NCI-H748 treated with DMSO at 0.1 percent for 48 hours (cell line): ENCODE data around the gene SHC2.
"Not testable (repeated sequence)": the region's sequence is repeated elsewhere in the genome, so short reads cannot be mapped to it uniquely, and the experiment has no call there.

Source experiments
- DNase-seq: peaks from one replicate; lab custom pipeline; 2025; lab: John Stamatoyannopoulos, UW

The SHC2 gene

GRCh38 chr19:469833-470232 is 9.0 kb upstream of the SHC2 start:
- no peak for DNase-seq

- no peak for DNase-seq
Measured at GRCh38 chr19:468587-469256, 7.9 kb upstream of the SHC2 start.

- DNase-seq: no peak
Measured at GRCh38 chr19:467554-467953, 6.7 kb upstream of the SHC2 start.

GRCh38 chr19:465056-465816 is 4.4 kb upstream of the SHC2 start:
- DNase-seq: no peak

- DNase-seq: no peak
Measured at GRCh38 chr19:464208-464545, 3.3 kb upstream of the SHC2 start.

GRCh38 chr19:463483-464207 is 2.8 kb upstream of the SHC2 start:
- no peak for DNase-seq

GRCh38 chr19:461721-462551 is 1.1 kb upstream of the SHC2 start:
- DNase-seq: peak; percentile 20

GRCh38 chr19:459724-460511 is 915 bp downstream of the SHC2 start:
- DNase-seq: peak; percentile 62

GRCh38 chr19:458091-459042 is 2.5 kb downstream of the SHC2 start:
- no peak for DNase-seq

GRCh38 chr19:457636-458035 is 3.2 kb downstream of the SHC2 start:
- no peak for DNase-seq

GRCh38 chr19:456547-457110 is 4.2 kb downstream of the SHC2 start:
- peak; percentile 0 for DNase-seq

- no peak for DNase-seq
Measured at GRCh38 chr19:455851-456546, 4.8 kb downstream of the SHC2 start.

GRCh38 chr19:455031-455705 is 5.7 kb downstream of the SHC2 start:
- DNase-seq: no peak

- DNase-seq: no peak
Measured at GRCh38 chr19:453606-454005, 7.2 kb downstream of the SHC2 start.

GRCh38 chr19:452829-453228 is 8.0 kb downstream of the SHC2 start:
- DNase-seq: no peak

- not testable (repeated sequence) for DNase-seq
Measured at GRCh38 chr19:450912-451481, 9.8 kb downstream of the SHC2 start.

- no peak for DNase-seq
Measured at GRCh38 chr19:449916-450315, 10.9 kb downstream of the SHC2 start.

- DNase-seq: no peak
Measured at GRCh38 chr19:447816-448560, 12.8 kb downstream of the SHC2 start.
